ENCODE measurements around the gene DGKB.

The DGKB gene

GRCh38 chr7:14260011-14260410 lies 642.5 kb downstream of the DGKB start:
- no peak for DNase-seq

GRCh38 chr7:14258861-14259260 lies 643.7 kb downstream of the DGKB start:
- no peak for DNase-seq

GRCh38 chr7:14258441-14258840 lies 644.1 kb downstream of the DGKB start:
- DNase-seq, result no peak

GRCh38 chr7:14252458-14252857 lies 650.1 kb downstream of the DGKB start:
- no peak for DNase-seq

- peak; percentile 9 for DNase-seq
Measured at GRCh38 chr7:14242175-14242574, 660.4 kb downstream of the DGKB start.

GRCh38 chr7:14236834-14237233 lies 665.7 kb downstream of the DGKB start:
- no peak for DNase-seq

- no peak for DNase-seq
Measured at GRCh38 chr7:14235056-14235455, 667.5 kb downstream of the DGKB start.

- DNase-seq, result no peak
Measured at GRCh38 chr7:14233868-14234369, 668.6 kb downstream of the DGKB start.

- DNase-seq, result no peak
Measured at GRCh38 chr7:14233076-14233867, 669.3 kb downstream of the DGKB start.

- no peak for DNase-seq
Measured at GRCh38 chr7:14229047-14229446, 673.5 kb downstream of the DGKB start.

- DNase-seq, result no peak
Measured at GRCh38 chr7:14228341-14228740, 674.2 kb downstream of the DGKB start.

- peak; percentile 3 for DNase-seq
Measured at GRCh38 chr7:14226126-14226525, 676.4 kb downstream of the DGKB start.

- DNase-seq, result no peak
Measured at GRCh38 chr7:14219125-14219524, 683.4 kb downstream of the DGKB start.

- no peak for DNase-seq
Measured at GRCh38 chr7:14218338-14218737, 684.2 kb downstream of the DGKB start.

GRCh38 chr7:14209896-14210484 lies 692.6 kb downstream of the DGKB start:
- DNase-seq, result peak; percentile 53

GRCh38 chr7:14207711-14208110 lies 694.8 kb downstream of the DGKB start:
- DNase-seq, result no peak

- peak; percentile 12 for DNase-seq
Measured at GRCh38 chr7:14207138-14207537, 695.4 kb downstream of the DGKB start.

- DNase-seq, result no peak
Measured at GRCh38 chr7:14206121-14206520, 696.4 kb downstream of the DGKB start.

GRCh38 chr7:14201353-14201752 lies 701.2 kb downstream of the DGKB start:
- no peak for DNase-seq

GRCh38 chr7:14199336-14199735 lies 703.2 kb downstream of the DGKB start:
- no peak for DNase-seq

- no peak for DNase-seq
Measured at GRCh38 chr7:14197280-14197679, 705.3 kb downstream of the DGKB start.

- DNase-seq, result no peak
Measured at GRCh38 chr7:14196555-14196954, 706.0 kb downstream of the DGKB start.

- no peak for DNase-seq
Measured at GRCh38 chr7:14195871-14196270, 706.7 kb downstream of the DGKB start.

GRCh38 chr7:14195079-14195478 lies 707.5 kb downstream of the DGKB start:
- DNase-seq, result no peak

- DNase-seq, result no peak
Measured at GRCh38 chr7:14191686-14192098, 710.9 kb downstream of the DGKB start.

Data from NCI-H82 (cell line).